Renal cortical epithelial cell (primary cell): ENCODE data around the gene FAIM. TPM values are rescaled to one million over a fixed set of nuclear protein-coding genes. Genes with fewer than 3 reads are reported as not detected.

Source experiments
- DNase-seq: peaks from one replicate; pipeline ENCODE4 v3.0.0-alpha.2; 2011; ENCODE audit warnings: low read depth
- total RNA-seq: library from RNA; depleted of rRNA; stranded (reverse); fragments of >200 nt; gene quantifications from 2 replicates; pipeline ENCODE4 v1.2.3, GENCODE V29; 2014

The FAIM gene
- total RNA-seq, 1 donor from 2014 or later, result 35.9 TPM

DNA sequence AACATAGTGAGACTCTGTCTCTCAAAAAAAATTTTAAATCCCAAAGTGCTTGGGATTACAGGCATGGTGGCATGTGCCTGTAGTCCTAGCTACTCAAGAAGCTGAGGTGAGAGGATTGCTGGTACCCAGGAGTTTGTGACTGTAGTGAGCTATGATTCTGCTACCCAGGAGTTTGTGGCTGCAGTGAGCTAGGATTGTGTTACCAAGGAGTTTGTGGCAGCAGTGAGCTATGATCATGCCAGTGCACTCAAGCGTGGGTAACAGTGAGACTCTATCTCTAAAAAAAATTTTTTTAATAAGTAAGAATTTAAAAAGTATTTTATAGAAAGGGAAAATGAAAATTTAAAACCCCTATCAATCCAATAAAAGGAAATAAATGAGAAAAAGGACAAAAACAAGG lies 69.5 kb downstream of the FAIM start:
- DNase-seq, result peak; percentile 69

GRCh38 chr3:138678874-138679392 lies 70.4 kb downstream of the FAIM start:
- DNase-seq, result no peak

DNA sequence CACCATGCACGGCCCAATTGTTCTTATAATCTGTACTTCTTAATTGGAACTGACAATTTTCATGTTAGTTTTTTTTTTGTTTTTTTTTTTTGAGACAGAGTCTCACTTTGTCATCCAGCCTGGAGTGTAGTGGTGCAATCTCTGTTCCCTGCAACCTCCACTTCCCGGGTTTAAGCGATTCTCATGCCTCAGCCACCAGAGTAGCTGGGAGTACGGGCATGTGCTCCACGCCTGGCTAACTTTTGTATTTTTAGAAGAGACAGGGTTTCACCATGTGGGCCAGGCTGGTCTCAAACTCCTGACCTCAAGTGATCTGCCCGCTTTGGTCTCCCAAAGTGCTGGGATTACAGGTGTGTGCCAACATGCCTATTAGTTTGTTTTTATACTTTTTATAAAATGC lies 72.4 kb downstream of the FAIM start:
- peak; percentile 52 for DNase-seq

DNA sequence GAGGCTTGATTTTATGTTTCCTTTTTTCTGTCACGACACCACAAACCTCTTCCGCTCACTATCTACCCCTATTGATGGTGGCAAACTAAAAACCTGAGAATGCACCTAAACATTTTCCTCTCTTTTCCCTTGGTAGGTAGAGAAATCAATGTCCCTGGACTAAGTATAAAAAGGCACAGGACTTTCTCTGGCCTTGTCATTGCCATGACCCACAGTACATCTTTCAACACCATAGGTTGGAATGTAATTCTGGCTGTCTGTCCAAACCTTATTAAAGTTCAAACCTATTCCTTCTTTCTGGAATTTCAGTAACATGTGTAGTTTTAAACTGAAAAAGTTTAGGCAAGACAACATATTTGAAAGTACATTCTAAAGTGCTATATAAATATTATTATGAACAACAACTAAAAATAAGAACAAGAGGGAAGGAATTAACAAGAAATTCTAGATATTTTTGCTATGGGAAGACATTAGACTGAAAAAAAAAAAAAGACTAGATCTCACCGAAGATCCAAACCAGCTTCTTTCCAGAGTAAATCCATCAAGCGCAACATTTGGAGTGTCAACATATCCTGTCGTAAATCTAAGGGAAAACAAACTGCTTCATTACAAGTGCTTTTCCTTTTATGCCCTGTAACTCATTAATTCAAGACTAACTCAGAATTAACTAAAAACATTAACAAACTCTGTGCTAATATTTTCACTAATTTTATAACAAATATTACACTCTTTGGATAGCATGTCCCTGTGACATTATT lies 73.1 kb downstream of the FAIM start:
- peak; percentile 87 for DNase-seq

DNA sequence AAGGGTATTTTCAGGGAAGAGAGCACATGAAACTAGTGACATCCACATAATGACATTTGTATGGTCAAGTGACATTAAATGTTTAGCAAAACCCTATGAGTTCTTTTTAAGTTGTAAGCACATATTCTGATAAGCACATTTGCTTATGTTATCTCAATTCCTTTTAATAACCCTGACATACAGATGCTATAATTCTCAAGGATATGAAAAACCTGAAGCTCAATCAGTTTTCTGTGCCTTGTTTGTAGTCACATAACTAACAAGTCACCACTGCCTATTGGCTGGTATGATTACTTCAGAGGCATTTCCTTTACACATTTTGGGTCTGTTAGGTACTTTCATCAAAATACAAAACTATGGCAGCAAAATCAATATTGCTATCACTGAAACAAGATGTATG lies 74.1 kb downstream of the FAIM start:
- DNase-seq, result no peak

Other genes with a start within 250 kb of the FAIM start
- 1.2 and 2.3 TPM in 2 replicates for gene ESYT3, start 174.2 kb upstream of the FAIM start, total RNA-seq
- 44.8 and 136 TPM in 2 replicates for gene CEP70, start 14.5 kb upstream of the FAIM start, total RNA-seq
- 22.2 and 77.6 TPM in 2 replicates for gene PIK3CB, start 226.2 kb downstream of the FAIM start, total RNA-seq